HFFc6 (cell line): ENCODE results near the gene CCNYL1. TPM values are rescaled to one million over a fixed set of nuclear protein-coding genes. Genes with fewer than 3 reads are reported as not detected.
"Not testable (repeated sequence)": the region's sequence is repeated elsewhere in the genome, so short reads cannot be mapped to it uniquely, and the experiment has no call there.

Source experiments
- DNase-seq: peaks from one replicate; pipeline ENCODE4 v3.0.0-alpha.2; 2018
- H3K27ac Mint-ChIP-seq: 2 replicates; pipeline ENCODE4 v1.8.0; 2020; ENCODE audit warnings: mild to moderate bottlenecking, mixed read lengths
- H3K27me3 Mint-ChIP-seq: 2 replicates; pipeline ENCODE4 v1.8.0; 2021; ENCODE audit warnings: mild to moderate bottlenecking, moderate library complexity, mixed read lengths; ENCODE audit not compliant: insufficient read depth
- H3K36me3 Mint-ChIP-seq: 2 replicates; pipeline ENCODE4 v1.8.0; 2021; ENCODE audit warnings: low read depth, mixed read lengths
- H3K4me1 Mint-ChIP-seq: 2 replicates; pipeline ENCODE4 v1.8.0; 2020; ENCODE audit warnings: low read depth, mixed read lengths
- H3K4me3 Mint-ChIP-seq: 2 replicates; pipeline ENCODE4 v1.8.0; 2020; ENCODE audit warnings: mild to moderate bottlenecking, moderate library complexity, mixed read lengths
- H3K9me3 Mint-ChIP-seq: 2 replicates; pipeline ENCODE4 v1.8.0; 2020; ENCODE audit warnings: mild to moderate bottlenecking, mixed read lengths
- total RNA-seq, 6 experiments: library from RNA; stranded (reverse); fragmentation: NEBNext Ultra II Directional; extraction: Animal tissue kit (Norgen Biotek cat#: 25700); gene quantifications; 2 replicates in 1 of 6; 3 replicates in 5 of 6; pipeline ENCODE4 v1.2.3, GENCODE V29; 2021
- TF ChIP-seq, protein P1 (sequence below): fragments of 200-600 bp; sonication (generic); IDR thresholded peaks from 2 replicates; pipeline ENCODE4 v1.5.0; 2021; ENCODE audit warnings: antibody characterized with exemption, mild to moderate bottlenecking

CCNYL1 gene
- total RNA-seq, 6 experiments from 2014 or later: 13.3 to 21.7 (median 17.5) TPM

DNA sequence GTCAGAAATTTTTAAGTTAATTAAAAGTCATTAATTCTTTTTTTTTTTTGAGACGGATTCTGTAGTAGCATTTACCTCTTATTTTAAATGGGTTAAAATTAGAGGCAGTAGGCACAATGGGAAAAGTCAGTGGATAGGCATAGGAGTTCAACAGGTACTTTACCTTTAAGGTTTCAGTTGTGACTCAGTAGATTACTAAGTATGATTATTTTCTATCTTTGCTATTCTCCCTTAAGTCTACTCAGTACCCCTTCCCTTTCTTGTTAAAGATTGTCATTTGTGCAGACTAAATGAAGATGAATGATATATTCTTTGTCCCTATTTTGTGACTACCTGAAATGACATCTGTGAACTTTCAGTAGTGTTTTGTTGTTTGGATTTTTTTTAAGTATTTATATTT lies 19.7 kb downstream of the CCNYL1 start:
- TF ChIP-seq, protein P1, sequence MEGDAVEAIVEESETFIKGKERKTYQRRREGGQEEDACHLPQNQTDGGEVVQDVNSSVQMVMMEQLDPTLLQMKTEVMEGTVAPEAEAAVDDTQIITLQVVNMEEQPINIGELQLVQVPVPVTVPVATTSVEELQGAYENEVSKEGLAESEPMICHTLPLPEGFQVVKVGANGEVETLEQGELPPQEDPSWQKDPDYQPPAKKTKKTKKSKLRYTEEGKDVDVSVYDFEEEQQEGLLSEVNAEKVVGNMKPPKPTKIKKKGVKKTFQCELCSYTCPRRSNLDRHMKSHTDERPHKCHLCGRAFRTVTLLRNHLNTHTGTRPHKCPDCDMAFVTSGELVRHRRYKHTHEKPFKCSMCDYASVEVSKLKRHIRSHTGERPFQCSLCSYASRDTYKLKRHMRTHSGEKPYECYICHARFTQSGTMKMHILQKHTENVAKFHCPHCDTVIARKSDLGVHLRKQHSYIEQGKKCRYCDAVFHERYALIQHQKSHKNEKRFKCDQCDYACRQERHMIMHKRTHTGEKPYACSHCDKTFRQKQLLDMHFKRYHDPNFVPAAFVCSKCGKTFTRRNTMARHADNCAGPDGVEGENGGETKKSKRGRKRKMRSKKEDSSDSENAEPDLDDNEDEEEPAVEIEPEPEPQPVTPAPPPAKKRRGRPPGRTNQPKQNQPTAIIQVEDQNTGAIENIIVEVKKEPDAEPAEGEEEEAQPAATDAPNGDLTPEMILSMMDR: no peak
- no peak overlapping the region for H3K4me3 Mint-ChIP-seq
- no peaks in the 10 kb centered on the region for H3K9me3 Mint-ChIP-seq
- peaks cover 24% of the 10 kb centered on the region for H3K4me1 Mint-ChIP-seq
- no peak for DNase-seq
- H3K27me3 Mint-ChIP-seq: no peaks in the 10 kb centered on the region
- H3K27ac Mint-ChIP-seq: no peak overlapping the region
- peaks cover 17% of the 10 kb centered on the region; the same call in 1 of the 2 replicates for H3K36me3 Mint-ChIP-seq

DNA sequence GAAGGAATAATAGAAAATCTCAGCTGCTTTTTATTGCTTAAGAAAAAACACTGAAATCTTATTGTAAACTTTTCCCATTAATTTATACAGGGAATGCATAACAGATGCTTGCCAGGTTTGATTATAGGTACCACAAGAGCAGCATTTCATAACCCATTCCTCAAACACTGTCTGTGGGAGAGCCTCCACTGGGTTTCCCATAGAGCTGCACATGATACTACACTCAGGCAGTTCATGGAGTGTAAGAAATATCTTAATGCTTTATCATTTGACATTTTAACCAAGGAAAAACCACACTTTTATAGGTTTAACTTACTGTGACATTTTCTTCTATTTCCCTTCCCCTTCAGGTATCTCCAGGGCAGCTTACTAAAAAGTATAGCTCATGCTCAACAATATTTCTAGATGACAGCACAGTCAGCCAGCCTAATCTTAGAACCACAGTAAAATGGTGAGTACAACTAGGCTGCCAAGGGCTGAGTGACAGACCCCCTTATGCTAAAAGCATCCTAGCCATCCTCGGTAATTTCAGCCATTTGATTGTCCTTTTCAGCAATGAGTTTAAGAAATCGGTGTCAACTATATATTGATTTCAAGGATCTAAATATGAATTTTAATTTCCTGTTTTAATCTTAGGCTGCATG lies 22.3 kb downstream of the CCNYL1 start:
- Mint-ChIP-seq H3K9me3 (no peaks in the 10 kb centered on the region), H3K36me3 (peaks cover 13% of the 10 kb centered on the region; the same call in 1 of the 2 replicates), H3K27me3 (no peaks in the 10 kb centered on the region), H3K27ac (no peak overlapping the region), H3K4me1 (peaks cover 6% of the 10 kb centered on the region; the same call in 1 of the 2 replicates), H3K4me3 (no peak overlapping the region)
- DNase-seq: no peak
- TF ChIP-seq, protein P1: no peak

DNA sequence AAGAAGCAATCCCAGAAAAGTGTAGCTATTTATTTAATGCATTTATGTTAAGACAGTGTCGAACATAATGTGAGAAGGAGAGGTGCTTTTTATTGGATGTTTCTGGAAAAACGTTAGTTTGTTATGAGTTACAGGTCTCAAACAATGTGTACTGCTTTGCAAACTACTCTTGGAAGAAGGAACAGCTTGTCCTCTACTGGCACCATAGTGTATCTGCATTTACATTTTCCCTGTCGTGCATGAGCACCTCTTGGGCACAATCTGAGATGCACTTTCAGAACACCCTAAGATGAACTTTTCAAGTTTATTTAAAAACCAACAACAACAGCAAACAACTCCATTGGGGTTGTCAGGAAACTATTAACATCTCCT lies 22.8 kb downstream of the CCNYL1 start:
- Mint-ChIP-seq H3K27me3 (no peaks in the 10 kb centered on the region), H3K36me3 (peaks cover 8% of the 10 kb centered on the region; the same call in 1 of the 2 replicates), H3K27ac (no peak overlapping the region), H3K9me3 (no peaks in the 10 kb centered on the region), H3K4me1 (peaks cover 3% of the 10 kb centered on the region; the same call in 1 of the 2 replicates), H3K4me3 (no peak overlapping the region)
- peak; percentile 51 for DNase-seq
- TF ChIP-seq, protein P1: peak; percentile 74

GRCh38 chr2:207734636-207735512 lies 23.4 kb downstream of the CCNYL1 start:
- no peak overlapping the region for H3K4me3 Mint-ChIP-seq
- TF ChIP-seq, protein P1: peak; percentile 22; the same call in 1 of the 2 replicates

GRCh38 chr2:207735513-207735859 lies 24.0 kb downstream of the CCNYL1 start:
- not testable (repeated sequence) for DNase-seq, H3K36me3 Mint-ChIP-seq, H3K27me3 Mint-ChIP-seq, H3K4me3 Mint-ChIP-seq, H3K9me3 Mint-ChIP-seq, H3K27ac Mint-ChIP-seq, H3K4me1 Mint-ChIP-seq

More at GRCh38 chr2:207734636-207735512, 23.4 kb downstream of the CCNYL1 start:
- Mint-ChIP-seq H3K27ac (no peak overlapping the region), H3K36me3 (peaks cover 5% of the 10 kb centered on the region; the same call in 1 of the 2 replicates), H3K27me3 (no peaks in the 10 kb centered on the region), H3K4me1 (no peaks in the 10 kb centered on the region), H3K9me3 (no peaks in the 10 kb centered on the region)
- DNase-seq: no peak

- Mint-ChIP-seq H3K4me3 (no peak overlapping the region), H3K36me3 (no peaks in the 10 kb centered on the region), H3K4me1 (no peaks in the 10 kb centered on the region), H3K9me3 (no peaks in the 10 kb centered on the region), H3K27me3 (no peaks in the 10 kb centered on the region), H3K27ac (no peak overlapping the region)
- TF ChIP-seq, protein P1: no peak
- no peak for DNase-seq
Observed at GRCh38 chr2:207743514-207743913, 32.1 kb downstream of the CCNYL1 start.
